ENCODE data around the gene CDYL.

The CDYL gene

GRCh38 chr6:4923081-4923480, 146.9 kb downstream of the CDYL start:
- no peak overlapping the region for H3K4me3 ChIP-seq
- H3K27ac ChIP-seq: no peak overlapping the region

GRCh38 chr6:4924661-4925271, 148.6 kb downstream of the CDYL start:
- Histone ChIP-seq H3K27ac (no peak overlapping the region), H3K4me3 (no peak overlapping the region)

GRCh38 chr6:4925580-4925979, 149.4 kb downstream of the CDYL start:
- no peak overlapping the region for H3K27ac ChIP-seq
- H3K4me3 ChIP-seq: no peak overlapping the region

- Histone ChIP-seq H3K4me3 (no peak overlapping the region), H3K27ac (no peak overlapping the region)
These were observed 152.2 kb downstream of the CDYL start for GRCh38 chr6:4928426-4928825.

GRCh38 chr6:4929097-4929718, 153.0 kb downstream of the CDYL start:
- Histone ChIP-seq H3K4me3 (no peak overlapping the region), H3K27ac (no peak overlapping the region)

GRCh38 chr6:4930025-4930691, 154.0 kb downstream of the CDYL start:
- Histone ChIP-seq H3K27ac (no peak overlapping the region), H3K4me3 (no peak overlapping the region)

- H3K27ac ChIP-seq: peak overlapping the region in 3 of 21 experiments; percentile 4 to 26 (median 24)
- no peak overlapping the region for H3K4me3 ChIP-seq
These were observed 155.5 kb downstream of the CDYL start for GRCh38 chr6:4931530-4932227.

- Histone ChIP-seq H3K27ac (peak overlapping the region in 3 of 21 experiments; percentile 4 to 26 (median 24)), H3K4me3 (no peak overlapping the region)
These were observed 156.2 kb downstream of the CDYL start for GRCh38 chr6:4932228-4932903.

GRCh38 chr6:4935486-4935885, 159.3 kb downstream of the CDYL start:
- Histone ChIP-seq H3K4me3 (no peak overlapping the region), H3K27ac (peak overlapping the region in 1 of 21 experiments; percentile 13)

- H3K4me3 ChIP-seq: no peak overlapping the region
- peak overlapping the region in 1 of 21 experiments; percentile 13 for H3K27ac ChIP-seq
These were observed 159.9 kb downstream of the CDYL start for GRCh38 chr6:4935975-4936680.

GRCh38 chr6:4936681-4937041, 160.5 kb downstream of the CDYL start:
- no peak overlapping the region for H3K27ac ChIP-seq
- H3K4me3 ChIP-seq: no peak overlapping the region

GRCh38 chr6:4937414-4937813, 161.2 kb downstream of the CDYL start:
- no peak overlapping the region for H3K4me3 ChIP-seq
- H3K27ac ChIP-seq: no peak overlapping the region

GRCh38 chr6:4939241-4939640, 163.0 kb downstream of the CDYL start:
- Histone ChIP-seq H3K4me3 (no peak overlapping the region), H3K27ac (no peak overlapping the region)

- Histone ChIP-seq H3K27ac (no peak overlapping the region), H3K4me3 (no peak overlapping the region)
These were observed 164.2 kb downstream of the CDYL start for GRCh38 chr6:4940416-4940815.

GRCh38 chr6:4941782-4942672, 165.8 kb downstream of the CDYL start:
- Histone ChIP-seq H3K4me3 (no peak overlapping the region), H3K27ac (peak overlapping the region in 8 of 21 experiments; percentile 3 to 51 (median 20))

- Histone ChIP-seq H3K4me3 (no peak overlapping the region), H3K27ac (peak overlapping the region in 9 of 21 experiments; percentile 3 to 51 (median 22))
These were observed 166.4 kb downstream of the CDYL start for GRCh38 chr6:4942673-4943009.

GRCh38 chr6:4943716-4944115, 167.5 kb downstream of the CDYL start:
- H3K4me3 ChIP-seq: no peak overlapping the region
- H3K27ac ChIP-seq: no peak overlapping the region

GRCh38 chr6:4944325-4944724, 168.1 kb downstream of the CDYL start:
- Histone ChIP-seq H3K27ac (no peak overlapping the region), H3K4me3 (no peak overlapping the region)

GRCh38 chr6:4946521-4946920, 170.3 kb downstream of the CDYL start:
- no peak overlapping the region for H3K27ac ChIP-seq
- no peak overlapping the region for H3K4me3 ChIP-seq
